CD14-positive monocyte (primary cell): ENCODE measurements around the gene GPC5. TPM values are rescaled to one million over a fixed set of nuclear protein-coding genes. Genes with fewer than 3 reads are reported as not detected.

Source experiments
- DNase-seq, 3 donors: peaks; one replicate each; pipeline ENCODE4 v3.0.0-alpha.2; 2011 to 2022
- H2AFZ ChIP-seq: 2 replicates; pipeline ENCODE4 v1.6.0; 2012; ENCODE audit warnings: mild to moderate bottlenecking, low read depth, low read length, inconsistent platforms; ENCODE audit not compliant: insufficient read depth, poor library complexity, severe bottlenecking
- H3K27ac ChIP-seq, 2 donors: 1 replicate in 1 of 2; 2 replicates in 1 of 2; pipeline ENCODE4 v1.5.1; 2012 to 2013; ENCODE audit warnings: low read length in 2 of 2, control low read depth in 1 of 2, inconsistent platforms in 1 of 2, low read depth in 1 of 2, mild to moderate bottlenecking in 1 of 2
- H3K27me3 ChIP-seq, 2 donors: one replicate each; pipeline versions ENCODE4 v1.6.0 to v1.6.1; 2011 to 2013; ENCODE audit warnings: low read length in 2 of 2; ENCODE audit not compliant: control insufficient read depth in 2 of 2, insufficient read depth in 2 of 2
- H3K36me3 ChIP-seq, 2 donors: replicated peaks in 1 of 2; 1 replicate in 1 of 2; 2 replicates in 1 of 2; pipeline versions ENCODE4 v1.5.1 to v1.6.1; 2012 to 2013; ENCODE audit warnings: low read length in 2 of 2, control low read depth in 1 of 2, inconsistent platforms in 1 of 2, mild to moderate bottlenecking in 1 of 2; ENCODE audit not compliant: insufficient read depth in 2 of 2, control insufficient read depth in 1 of 2
- H3K4me1 ChIP-seq, 2 donors: 1 replicate in 1 of 2; 2 replicates in 1 of 2; pipeline versions ENCODE4 v1.5.1 to v1.6.1; 2012 to 2013; ENCODE audit warnings: low read length in 2 of 2, control low read depth in 1 of 2, inconsistent platforms in 1 of 2, mild to moderate bottlenecking in 1 of 2, moderate library complexity in 1 of 2; ENCODE audit not compliant: insufficient read depth in 2 of 2, control insufficient read depth in 1 of 2
- H3K4me2 ChIP-seq: replicated peaks from 2 replicates; pipeline ENCODE3; 2012; ENCODE audit warnings: low read length, moderate library complexity, mild to moderate bottlenecking; ENCODE audit not compliant: poor library complexity, severe bottlenecking; ENCODE audit errors: extremely low read depth
- H3K4me3 ChIP-seq, 3 experiments: fragments of 200-600 bp in 1 of 3; sonication (generic) in 1 of 3; replicated peaks in 1 of 3; 1 replicate in 2 of 3; 2 replicates in 1 of 3; pipeline ENCODE4 v1.5.1; 2011 to 2013; ENCODE audit warnings: low read length in 3 of 3, mild to moderate bottlenecking in 3 of 3, control low read depth in 2 of 3, low read depth in 2 of 3, inconsistent platforms in 1 of 3, moderate library complexity in 1 of 3
- H3K79me2 ChIP-seq: 2 replicates; pipeline ENCODE4 v1.6.0; 2012; ENCODE audit warnings: mild to moderate bottlenecking, control low read depth, inconsistent platforms, low read length, moderate library complexity; ENCODE audit not compliant: insufficient read depth
- H3K9ac ChIP-seq: 2 replicates; pipeline ENCODE4 v1.6.0; 2017; ENCODE audit warnings: low read length, mild to moderate bottlenecking; ENCODE audit not compliant: insufficient read depth, poor library complexity, severe bottlenecking
- H3K9me3 ChIP-seq, 2 donors: replicated peaks in 1 of 2; 1 replicate in 1 of 2; 2 replicates in 1 of 2; pipeline versions ENCODE4 v1.5.1 to v1.6.1; 2012 to 2013; ENCODE audit warnings: low read length in 2 of 2, control low read depth in 1 of 2; ENCODE audit not compliant: control insufficient read depth in 1 of 2, insufficient read depth in 1 of 2
- H4K20me1 ChIP-seq: 2 replicates; pipeline ENCODE4 v1.6.0; 2012; ENCODE audit warnings: mild to moderate bottlenecking, low read length, control low read depth, moderate library complexity; ENCODE audit not compliant: insufficient read depth
- H3K27ac Mint-ChIP-seq, 7 donors: one replicate each; pipeline ENCODE4 v1.8.0; 2020; ENCODE audit warnings: mild to moderate bottlenecking in 7 of 7, mixed read lengths in 7 of 7, moderate library complexity in 6 of 7, inconsistent platforms in 2 of 7
- H3K27me3 Mint-ChIP-seq, 3 donors: one replicate each; pipeline ENCODE4 v1.8.0; 2021 to 2022; ENCODE audit warnings: low read depth in 3 of 3, mild to moderate bottlenecking in 3 of 3, mixed read lengths in 3 of 3, moderate library complexity in 3 of 3, inconsistent platforms in 1 of 3
- H3K36me3 Mint-ChIP-seq, 2 donors: one replicate each; pipeline ENCODE4 v1.8.0; 2020; ENCODE audit warnings: mixed read lengths in 2 of 2, inconsistent platforms in 1 of 2, mild to moderate bottlenecking in 1 of 2
- H3K4me1 Mint-ChIP-seq: one replicate; pipeline ENCODE4 v1.8.0; 2020; ENCODE audit warnings: mild to moderate bottlenecking, mixed read lengths
- H3K4me3 Mint-ChIP-seq, 2 donors: one replicate each; pipeline ENCODE4 v1.8.0; 2020; ENCODE audit warnings: mild to moderate bottlenecking in 2 of 2, mixed read lengths in 2 of 2, moderate library complexity in 1 of 2
- H3K9me3 Mint-ChIP-seq, 7 donors: one replicate each; pipeline ENCODE4 v1.8.0; 2020 to 2022; ENCODE audit warnings: mixed read lengths in 7 of 7, mild to moderate bottlenecking in 6 of 7, moderate library complexity in 6 of 7, inconsistent platforms in 2 of 7
- CTCF ChIP-seq: fragments of 200-600 bp; IDR thresholded peaks from one replicate; pipeline ENCODE4 v1.8.0; 2022; ENCODE audit warnings: antibody characterized with exemption, mild to moderate bottlenecking
- WGBS: methylation state at CpG from one replicate; pipeline ENCODE4 v1.1.5; 2013; ENCODE audit warnings: missing lambda C conversion rate; ENCODE audit not compliant: insufficient coverage; 5-methylcytosine and 5-hydroxymethylcytosine counted together
- intact Hi-C, 2 donors: fragments of 100-400 bp; cut with micrococcal nuclease; formaldehyde crosslinking; loops; one replicate each; pipeline versions ENCODE4 v1.15.0 to v1.15.1; 2023
- polyA plus RNA-seq, 3 donors: library from polyadenylated mRNA; depleted of rRNA in 1 of 3; unstranded in 2 of 3; stranded (reverse) in 1 of 3; fragments of 300-500 nt in 2 of 3; fragments of >200 nt in 1 of 3; fragmentation: Illumina TruSeq in 2 of 3; gene quantifications; 1 replicate in 2 of 3; 2 replicates in 1 of 3; pipeline ENCODE4 v1.2.3, GENCODE V29; 2012 to 2021

The GPC5 gene
- polyA plus RNA-seq, 3 donors = not detected

- no peak overlapping the region for H3K4me3 ChIP-seq
- H3K36me3 ChIP-seq = no peaks in the 10 kb centered on the region
- WGBS = no CpG with 5 or more reads among the region's 3 CpGs
- H3K4me2 ChIP-seq = no peak overlapping the region
- intact Hi-C loops = no loop called here
- H3K9me3 ChIP-seq = no peaks in the 10 kb centered on the region
- no peak for DNase-seq
- H2AFZ ChIP-seq = no peak overlapping the region
- H3K27me3 Mint-ChIP-seq = no peaks in the 10 kb centered on the region
- H3K79me2 ChIP-seq = no peaks in the 10 kb centered on the region
- TF ChIP-seq CTCF = no peak
- H4K20me1 ChIP-seq = no peaks in the 10 kb centered on the region
- peaks cover 0 to 2% (median 0%) of the 10 kb centered on the region in 7 donors for H3K9me3 Mint-ChIP-seq
- no peak overlapping the region for H3K27ac Mint-ChIP-seq
- no peak overlapping the region for H3K4me3 Mint-ChIP-seq
- no peaks in the 10 kb centered on the region for H3K4me1 ChIP-seq
- no peaks in the 10 kb centered on the region for H3K36me3 Mint-ChIP-seq
- no peaks in the 10 kb centered on the region for H3K4me1 Mint-ChIP-seq
- no peak overlapping the region for H3K9ac ChIP-seq
- no peaks in the 10 kb centered on the region for H3K27me3 ChIP-seq
- H3K27ac ChIP-seq = no peak overlapping the region
Measured at GRCh38 chr13:91845612-91846011, 447.2 kb downstream of the GPC5 start.

GRCh38 chr13:91863699-91864098 lies 465.3 kb downstream of the GPC5 start:
- Mint-ChIP-seq H3K9me3 (peaks cover 0 to 8% (median 5%) of the 10 kb centered on the region in 7 donors), H3K27ac (no peak overlapping the region), H3K27me3 (no peaks in the 10 kb centered on the region), H3K4me1 (no peaks in the 10 kb centered on the region), H3K4me3 (no peak overlapping the region), H3K36me3 (no peaks in the 10 kb centered on the region)
- Histone ChIP-seq H3K36me3 (no peaks in the 10 kb centered on the region), H3K4me2 (no peak overlapping the region), H3K27ac (no peak overlapping the region), H3K79me2 (no peaks in the 10 kb centered on the region), H4K20me1 (no peaks in the 10 kb centered on the region), H3K4me3 (no peak overlapping the region), H3K4me1 (no peaks in the 10 kb centered on the region), H3K27me3 (no peaks in the 10 kb centered on the region), H3K9me3 (no peaks in the 10 kb centered on the region), H2AFZ (no peak overlapping the region), H3K9ac (no peak overlapping the region)
- WGBS = no CpG with 5 or more reads among the region's 1 CpG
- intact Hi-C loops = no loop called here
- DNase-seq = no peak
- TF ChIP-seq CTCF = no peak
